Stimulated activated CD4-positive, alpha-beta T cell treated with anti-CD3 and anti-CD28 coated beads, TNF-alpha, amount 100 ng/mL, for 4 hours (primary cell): Measurements from ENCODE around the gene SSTR1.

Experiments used
- DNase-seq, 3 experiments: peaks; one replicate each; pipeline ENCODE4 v3.0.0-alpha.2; 2020; ENCODE audit warnings: low read depth in 3 of 3

The SSTR1 gene

GRCh38 chr14:38238332-38238731 is 30.6 kb downstream of the SSTR1 start:
- no peak for DNase-seq

- no peak for DNase-seq
Measured at GRCh38 chr14:38238878-38239277, 31.2 kb downstream of the SSTR1 start.

- no peak for DNase-seq
Measured at GRCh38 chr14:38243696-38244240, 36.1 kb downstream of the SSTR1 start.

GRCh38 chr14:38248321-38249028 is 40.8 kb downstream of the SSTR1 start:
- DNase-seq = no peak

GRCh38 chr14:38250331-38250730 is 42.6 kb downstream of the SSTR1 start:
- DNase-seq = no peak

- DNase-seq = no peak
Measured at GRCh38 chr14:38252066-38252710, 44.5 kb downstream of the SSTR1 start.

- DNase-seq = no peak
Measured at GRCh38 chr14:38253676-38254075, 46.0 kb downstream of the SSTR1 start.

- DNase-seq = no peak
Measured at GRCh38 chr14:38254571-38255407, 47.1 kb downstream of the SSTR1 start.

- no peak for DNase-seq
Measured at GRCh38 chr14:38255408-38255672, 47.6 kb downstream of the SSTR1 start.

- DNase-seq = no peak
Measured at GRCh38 chr14:38255673-38256532, 48.2 kb downstream of the SSTR1 start, which contains the start of gene CLEC14A. Gene CLEC14A, minus strand, starts transcription at chr14:38256093. Its CDS starts 71 bp downstream, at chr14:38256022.

- no peak for DNase-seq
Measured at GRCh38 chr14:38256533-38256840, 48.8 kb downstream of the SSTR1 start.

- DNase-seq = no peak
Measured at GRCh38 chr14:38257507-38257906, 49.8 kb downstream of the SSTR1 start.

GRCh38 chr14:38261620-38262019 is 53.9 kb downstream of the SSTR1 start:
- no peak for DNase-seq
